Upper lobe of left lung (tissue), 6 donors: Measurements from ENCODE around the gene ZNF599. TPM values are rescaled to one million over a fixed set of nuclear protein-coding genes. Genes with fewer than 3 reads are reported as not detected.

Experiments used
- ATAC-seq, 2 donors: fragments of 200-7000 bp; cut with Tn5 transposase; one replicate each; pipeline ENCODE4 v1.9.1; 2022; ENCODE audit warnings: mild to moderate bottlenecking in 2 of 2, moderate library complexity in 2 of 2; ENCODE audit not compliant: low FRiP score in 2 of 2
- DNase-seq, 2 donors: peaks; one replicate each; pipeline ENCODE4 v3.0.0-alpha.2; 2019 to 2020
- H3K27ac ChIP-seq, 4 donors: fragments of 200-600 bp; sonication (generic); one replicate each; pipeline ENCODE4 v1.5.1; 2016 to 2019
- H3K27me3 ChIP-seq, 4 donors: fragments of 200-600 bp; sonication (generic); one replicate each; pipeline ENCODE4 v1.5.1; 2017 to 2019
- H3K36me3 ChIP-seq, 4 donors: fragments of 200-600 bp; sonication (generic); one replicate each; pipeline ENCODE4 v1.5.1; 2016 to 2019
- H3K4me1 ChIP-seq, 4 donors: fragments of 200-600 bp; sonication (generic); one replicate each; pipeline ENCODE4 v1.5.1; 2018 to 2019
- H3K4me3 ChIP-seq, 4 donors: fragments of 200-600 bp; sonication (generic); one replicate each; pipeline ENCODE4 v1.5.1; 2017 to 2019; ENCODE audit warnings: mild to moderate bottlenecking in 2 of 4, moderate library complexity in 1 of 4
- H3K9me3 ChIP-seq, 4 donors: fragments of 200-600 bp; sonication (generic); one replicate each; pipeline ENCODE4 v1.5.1; 2018 to 2019
- EP300 ChIP-seq, 4 donors: sonication (generic); formaldehyde crosslinking; IDR thresholded peaks; one replicate each; pipeline ENCODE4 v1.5.1; 2017; ENCODE audit warnings: antibody characterized with exemption in 4 of 4, control low read depth in 2 of 4
- POLR2A ChIP-seq, 4 donors: fragments of 450-650 bp; IDR thresholded peaks; one replicate each; pipeline ENCODE4 v1.5.1; 2016 to 2017; ENCODE audit warnings: antibody characterized with exemption in 4 of 4, mild to moderate bottlenecking in 2 of 4
- POLR2AphosphoS5 ChIP-seq, 2 donors: sonication (generic); formaldehyde crosslinking; IDR thresholded peaks; one replicate each; pipeline ENCODE4 v1.5.1; 2017; ENCODE audit warnings: antibody characterized with exemption in 2 of 2
- WGBS, 2 donors: methylation state at CpG; one replicate each; pipeline ENCODE4 v1.1.5; 2017 to 2018; 5-methylcytosine and 5-hydroxymethylcytosine counted together
- total RNA-seq, 6 donors: library from RNA; depleted of rRNA in 4 of 6; stranded (reverse); fragments of >200 nt in 4 of 6; gene quantifications; one replicate each; pipeline versions ENCODE4 v1.1.0 to v1.2.1, GENCODE V29; 2016 to 2021
- TF ChIP-seq, protein P1 (sequence below), 6 experiments: fragments of 450-650 bp in 4 of 6; fragments of 200-600 bp in 2 of 6; sonication (generic) in 2 of 6; IDR thresholded peaks; one replicate each; pipeline ENCODE4 v1.5.1; 2016 to 2019; ENCODE audit warnings: antibody characterized with exemption in 6 of 6
- donor health status: DM: no; HTN: no; CAD: no; lungs with moderate emphysema.
- donor health status: DM: no; HTN: yes; CAD: no; lungs with severe emphysema.

Gene ZNF599
- total RNA-seq, 6 donors from 2014 or later: 5.8 to 8.2 (median 7.2) TPM

DNA sequence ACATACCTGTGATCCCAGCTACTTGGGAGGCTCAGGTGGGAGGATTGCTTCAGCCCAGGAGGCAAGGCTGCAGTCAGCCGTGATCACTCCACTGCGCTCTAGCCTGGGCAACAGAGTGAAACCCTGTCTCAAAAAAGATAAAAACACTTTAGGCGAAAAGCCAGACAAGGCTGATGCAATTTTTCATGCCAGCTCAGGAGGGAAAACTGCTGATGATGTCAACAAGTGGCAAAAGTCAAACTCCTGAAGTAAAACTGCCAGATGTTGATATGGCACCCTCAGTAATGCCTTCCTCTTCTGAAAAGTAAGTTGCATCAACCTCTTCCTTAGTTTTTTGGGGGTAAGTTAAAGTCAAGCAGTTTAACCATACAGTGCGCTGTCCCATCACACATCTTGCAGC is 15.6 kb downstream of the ZNF599 start:
- H3K27ac ChIP-seq: no peak overlapping the region
- no peaks in the 10 kb centered on the region for H3K27me3 ChIP-seq
- H3K4me3 ChIP-seq: no peak overlapping the region
- no peak for DNase-seq
- peaks cover 0 to 36% (median 19%) of the 10 kb centered on the region in 4 donors for H3K36me3 ChIP-seq
- TF ChIP-seq POLR2A (IDR thresholded peaks at IDR 0.05): no peak
- no peak for TF ChIP-seq EP300 (IDR thresholded peaks at IDR 0.05)
- no peak for TF ChIP-seq POLR2AphosphoS5 (IDR thresholded peaks at IDR 0.05)
- TF ChIP-seq, protein P1, sequence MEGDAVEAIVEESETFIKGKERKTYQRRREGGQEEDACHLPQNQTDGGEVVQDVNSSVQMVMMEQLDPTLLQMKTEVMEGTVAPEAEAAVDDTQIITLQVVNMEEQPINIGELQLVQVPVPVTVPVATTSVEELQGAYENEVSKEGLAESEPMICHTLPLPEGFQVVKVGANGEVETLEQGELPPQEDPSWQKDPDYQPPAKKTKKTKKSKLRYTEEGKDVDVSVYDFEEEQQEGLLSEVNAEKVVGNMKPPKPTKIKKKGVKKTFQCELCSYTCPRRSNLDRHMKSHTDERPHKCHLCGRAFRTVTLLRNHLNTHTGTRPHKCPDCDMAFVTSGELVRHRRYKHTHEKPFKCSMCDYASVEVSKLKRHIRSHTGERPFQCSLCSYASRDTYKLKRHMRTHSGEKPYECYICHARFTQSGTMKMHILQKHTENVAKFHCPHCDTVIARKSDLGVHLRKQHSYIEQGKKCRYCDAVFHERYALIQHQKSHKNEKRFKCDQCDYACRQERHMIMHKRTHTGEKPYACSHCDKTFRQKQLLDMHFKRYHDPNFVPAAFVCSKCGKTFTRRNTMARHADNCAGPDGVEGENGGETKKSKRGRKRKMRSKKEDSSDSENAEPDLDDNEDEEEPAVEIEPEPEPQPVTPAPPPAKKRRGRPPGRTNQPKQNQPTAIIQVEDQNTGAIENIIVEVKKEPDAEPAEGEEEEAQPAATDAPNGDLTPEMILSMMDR (IDR thresholded peaks at IDR 0.05): no peak
- peaks cover 67 to 98% (median 92%) of the 10 kb centered on the region in 4 donors for H3K9me3 ChIP-seq
- WGBS, 2 donors: 91 to 97% methylated on average over 4 of the region's 4 CpGs
- no peak for ATAC-seq
- H3K4me1 ChIP-seq: no peaks in the 10 kb centered on the region

DNA sequence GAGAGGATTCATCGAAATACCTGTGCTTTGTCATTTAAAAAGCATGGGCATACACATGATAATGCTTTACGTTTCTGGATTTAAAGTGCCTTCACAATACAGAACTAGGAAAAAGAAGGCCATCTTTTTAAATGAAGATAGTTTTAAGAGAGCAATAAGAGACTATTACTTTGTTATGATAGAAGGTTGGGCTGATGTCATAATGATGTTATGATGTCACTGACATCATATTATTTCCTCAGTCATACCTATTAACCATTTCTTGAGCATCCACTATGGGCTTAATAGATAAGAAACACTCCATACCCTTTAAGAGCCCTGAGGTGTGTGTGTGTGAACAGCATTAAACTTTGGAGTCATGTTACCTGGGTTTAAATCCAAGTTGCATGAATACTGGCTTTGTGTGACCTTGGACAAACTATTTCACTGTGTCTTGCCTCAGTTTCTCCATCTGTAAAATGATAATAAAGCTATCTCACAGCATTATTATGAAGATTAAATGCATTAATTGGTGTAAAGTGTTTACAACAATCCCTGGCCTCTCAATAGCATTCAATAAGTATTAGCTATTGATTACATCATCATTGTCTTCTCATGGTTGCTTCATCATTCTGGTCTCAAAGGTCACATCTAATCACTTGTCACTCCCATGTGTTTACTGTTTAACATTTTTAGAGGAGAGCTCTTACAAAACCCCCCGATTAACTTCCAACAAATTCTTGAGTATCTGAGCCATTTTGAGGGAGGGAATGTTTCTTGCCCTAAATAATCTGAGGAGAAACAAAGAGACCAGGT is 27.9 kb downstream of the ZNF599 start:
- no peaks in the 10 kb centered on the region for H3K4me1 ChIP-seq
- no peak overlapping the region for H3K4me3 ChIP-seq
- no peak overlapping the region for H3K27ac ChIP-seq
- DNase-seq (no peak), ATAC-seq (no peak)
- WGBS, 2 donors: 90 to 93% methylated on average over 3 of the region's 3 CpGs
- no peaks in the 10 kb centered on the region for H3K27me3 ChIP-seq
- peaks cover 5 to 18% (median 13%) of the 10 kb centered on the region in 4 donors for H3K36me3 ChIP-seq
- peaks cover 13 to 96% (median 73%) of the 10 kb centered on the region in 4 donors for H3K9me3 ChIP-seq
- TF ChIP-seq POLR2A (IDR thresholded peaks at IDR 0.05) (no peak), POLR2AphosphoS5 (IDR thresholded peaks at IDR 0.05) (no peak), EP300 (IDR thresholded peaks at IDR 0.05) (no peak)
- TF ChIP-seq, protein P1 (IDR thresholded peaks at IDR 0.05): no peak

- Histone ChIP-seq H3K4me1 (peaks cover 22 to 30% (median 24%) of the 10 kb centered on the region in 4 donors), H3K4me3 (peak overlapping the region; percentile 59 to 81 (median 72)), H3K27ac (peak overlapping the region; percentile 96 to 100 (median 97)), H3K36me3 (peaks cover 7 to 36% (median 20%) of the 10 kb centered on the region in 4 donors), H3K9me3 (peaks cover 0 to 29% (median 18%) of the 10 kb centered on the region in 4 donors), H3K27me3 (no peaks in the 10 kb centered on the region)
- TF ChIP-seq POLR2A (IDR thresholded peaks at IDR 0.05) (peak in 1 of 4 donors; percentile 11), POLR2AphosphoS5 (IDR thresholded peaks at IDR 0.05) (no peak)
- DNase-seq (no peak), ATAC-seq (no peak)
- 16 to 18% methylated on average over 15 to 16 of the region's 16 CpGs for WGBS, 2 donors
These were observed 38.4 kb downstream of the ZNF599 start for GRCh38 chr19:34734537-34735103.

DNA sequence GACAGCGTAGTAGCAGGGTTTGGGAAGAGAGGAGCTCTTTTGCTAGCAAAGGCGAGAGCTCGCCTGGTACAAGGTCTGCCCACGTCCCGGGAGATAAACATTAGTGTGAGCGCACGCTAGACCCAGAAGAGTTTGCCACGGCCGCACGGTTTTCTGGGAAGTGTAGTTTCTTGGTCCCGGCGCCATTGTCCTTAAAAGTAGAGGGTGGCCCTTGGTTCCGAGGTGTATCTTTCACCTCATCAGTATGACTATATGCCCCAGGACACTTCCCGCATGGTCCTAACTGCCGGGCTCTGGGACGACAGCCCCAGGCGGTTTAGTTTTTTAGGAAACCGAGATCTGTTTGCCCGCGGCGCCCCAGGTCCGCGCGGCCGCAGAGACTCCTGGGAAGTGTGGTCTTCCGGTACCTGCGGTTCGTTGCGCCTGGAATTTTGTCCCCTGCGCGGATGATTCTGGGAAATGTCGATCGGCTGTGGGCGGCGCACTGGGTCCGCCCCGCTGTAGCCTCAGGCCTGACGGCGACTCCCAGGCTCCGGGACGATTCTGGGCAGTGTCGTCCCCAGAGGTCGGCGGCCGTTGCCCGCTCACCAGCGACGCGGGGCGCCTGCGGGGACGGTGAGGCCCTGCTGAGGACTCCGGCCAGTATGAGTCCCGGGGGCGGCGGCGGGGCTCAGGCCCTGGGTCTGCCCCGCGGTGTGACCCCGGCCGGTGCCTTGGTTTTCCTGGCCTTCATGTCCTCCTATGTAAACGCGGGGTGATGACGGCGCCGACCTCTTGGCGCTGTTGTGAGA is 39.1 kb downstream of the ZNF599 start, which contains the start of gene ZNF181:
ZNF181 (plus strand) TSS at position 498 of the 791 bp plus-strand sequence. CDS start 795 bp downstream, outside the sequence.
- 0% methylated on average over 16 to 53 of the region's 67 CpGs for WGBS, 2 donors
- Histone ChIP-seq H3K27me3 (no peaks in the 10 kb centered on the region), H3K9me3 (peaks cover 0 to 22% (median 12%) of the 10 kb centered on the region in 4 donors), H3K4me1 (peaks cover 22 to 30% (median 24%) of the 10 kb centered on the region in 4 donors), H3K4me3 (peak within 1 kb of the TSS; percentile 59 to 81 (median 72)), H3K36me3 (peaks cover under 1 to 29% (median 13%) of the 10 kb centered on the region in 4 donors), H3K27ac (peak within 1 kb of the TSS; percentile 96 to 100 (median 97))
- ATAC-seq (peak; percentile 96 to 97), DNase-seq (peak; percentile 89 to 94)
- TF ChIP-seq, protein P1 (IDR thresholded peaks at IDR 0.05): peak in 1 of 6 experiments; percentile 13
- TF ChIP-seq POLR2AphosphoS5 (IDR thresholded peaks at IDR 0.05) (peak; percentile 70 to 76), POLR2A (IDR thresholded peaks at IDR 0.05) (peak in 2 of 4 donors; percentile 65 to 85), EP300 (IDR thresholded peaks at IDR 0.05) (peak in 1 of 4 donors; percentile 70)
